ENCODE data around the gene TREH.

Gene TREH

GRCh38 chr11:118620529-118621070 is 58.9 kb downstream of the TREH start:
- TF ChIP-seq CTCF (IDR thresholded peaks at IDR 0.05; ENCODE audit: insufficient read depth, low read depth, low read length, missing control alignments), result no peak
- no peak for DNase-seq (ENCODE audit: low read depth)
- no peak overlapping the region for H3K4me3 ChIP-seq (ENCODE audit: low read length)

- no peak overlapping the region for H3K4me3 ChIP-seq (ENCODE audit: low read length)
- DNase-seq (ENCODE audit: low read depth), result peak; percentile 82
- TF ChIP-seq CTCF (IDR thresholded peaks at IDR 0.05; ENCODE audit: insufficient read depth, low read depth, low read length, missing control alignments), result no peak
Measured at GRCh38 chr11:118619444-118620197, 59.8 kb downstream of the TREH start.

- no peak overlapping the region for H3K4me3 ChIP-seq (ENCODE audit: low read length)
- DNase-seq (ENCODE audit: low read depth), result no peak
- TF ChIP-seq CTCF (IDR thresholded peaks at IDR 0.05; ENCODE audit: insufficient read depth, low read depth, low read length, missing control alignments), result no peak
Measured at GRCh38 chr11:118618991-118619375, 60.5 kb downstream of the TREH start.

DNA sequence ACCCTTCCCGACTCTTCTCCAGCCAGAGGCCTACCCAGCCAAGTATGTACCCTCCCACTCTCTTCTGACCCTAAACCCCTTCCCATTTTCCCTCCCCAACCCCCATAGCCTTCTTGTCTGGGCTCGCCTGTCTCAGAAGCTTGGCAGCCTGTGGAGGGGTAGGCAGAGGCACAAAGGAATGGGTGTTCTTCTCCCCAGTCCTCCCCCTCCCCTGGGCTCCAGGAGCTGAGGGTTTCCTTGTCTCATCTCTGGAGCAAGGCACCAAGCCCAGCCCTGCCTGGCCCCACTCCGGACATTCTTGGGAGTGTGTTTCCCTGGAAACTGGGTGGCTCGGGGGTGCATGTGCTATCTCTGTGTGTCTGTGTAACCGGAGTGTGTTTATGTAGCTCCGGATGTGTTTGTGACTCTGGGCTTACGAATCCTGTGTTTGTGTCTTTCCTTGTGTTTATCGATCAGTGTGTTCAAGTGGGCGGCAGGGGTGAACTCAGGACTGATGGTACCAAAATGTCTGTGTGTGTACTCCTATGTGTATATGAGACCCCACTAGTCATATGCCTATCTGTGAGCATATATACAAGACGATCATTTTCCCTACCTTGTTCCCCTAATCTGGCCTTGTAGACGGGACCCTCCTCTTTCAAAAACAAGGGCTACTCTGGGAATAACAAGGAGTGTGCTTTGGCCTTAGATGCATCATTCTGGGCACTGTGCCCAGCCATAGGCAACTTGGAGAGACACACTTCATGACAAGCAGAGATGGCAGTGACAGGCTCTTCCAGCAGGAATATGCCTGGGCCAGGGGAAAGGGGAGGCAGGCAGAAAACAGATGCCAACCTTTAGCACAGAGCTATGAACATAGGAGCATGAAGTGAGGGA is 61.1 kb downstream of the TREH start:
- H3K4me3 ChIP-seq (ENCODE audit: low read length), result no peak overlapping the region
- peak; percentile 32 for DNase-seq (ENCODE audit: low read depth)
- TF ChIP-seq CTCF (IDR thresholded peaks at IDR 0.05; ENCODE audit: insufficient read depth, low read depth, low read length, missing control alignments), result no peak

- no peak for TF ChIP-seq CTCF (IDR thresholded peaks at IDR 0.05; ENCODE audit: insufficient read depth, low read depth, low read length, missing control alignments)
- DNase-seq (ENCODE audit: low read depth), result no peak
- H3K4me3 ChIP-seq (ENCODE audit: low read length), result no peak overlapping the region
Measured at GRCh38 chr11:118615976-118616371, 63.5 kb downstream of the TREH start.

- TF ChIP-seq CTCF (IDR thresholded peaks at IDR 0.05; ENCODE audit: insufficient read depth, low read depth, low read length, missing control alignments), result no peak
- DNase-seq (ENCODE audit: low read depth), result no peak
- H3K4me3 ChIP-seq (ENCODE audit: low read length), result no peak overlapping the region
Measured at GRCh38 chr11:118615282-118615975, 64.0 kb downstream of the TREH start.
